ENCODE data around the gene NEDD4L. TPM values are rescaled to one million over a fixed set of nuclear protein-coding genes. Genes with fewer than 3 reads are reported as not detected.

Gene NEDD4L
- total and polyA plus RNA-seq, 2 experiments from 2014 or later: 36.2 to 72.3 TPM

DNA sequence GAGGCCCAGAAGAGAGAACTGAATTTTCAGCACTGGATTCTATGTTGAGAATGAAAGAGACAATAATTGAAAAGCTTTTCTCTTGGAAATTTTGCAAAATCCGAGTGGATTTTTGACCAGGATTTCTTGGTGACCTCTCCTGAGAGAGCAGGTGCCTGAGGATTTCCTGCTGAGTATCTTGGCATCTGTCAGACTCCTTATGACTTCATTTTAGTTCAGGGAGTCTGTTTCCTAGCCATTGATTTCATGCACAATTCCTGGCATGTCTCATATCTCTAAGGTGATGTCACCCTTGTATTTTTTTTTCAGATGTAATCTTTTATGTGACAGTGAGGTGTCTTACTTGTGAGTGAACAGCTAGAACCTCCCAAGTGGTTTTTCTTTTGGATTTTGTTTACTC, 195.9 kb downstream of the NEDD4L start:
- Mint-ChIP-seq H3K36me3 (ENCODE audit: low read depth) (no peaks in the 10 kb centered on the region), H3K4me3 (no peak overlapping the region), H3K27me3 (ENCODE audit: insufficient read depth, low read depth, poor library complexity) (peaks cover 4% of the 10 kb centered on the region), H3K27ac (no peak overlapping the region), H3K9me3 (no peaks in the 10 kb centered on the region), H3K4me1 (peaks cover 34% of the 10 kb centered on the region)
- Histone ChIP-seq H3K27ac (ENCODE audit: low read depth) (no peak overlapping the region), H3K4me1 (ENCODE audit: insufficient read depth) (peaks cover 9% of the 10 kb centered on the region), H3K4me2 (no peak overlapping the region), H3K79me2 (replicated peaks; ENCODE audit: insufficient read depth) (peaks cover 97% of the 10 kb centered on the region), H3K27me3 (ENCODE audit: insufficient read depth) (no peaks in the 10 kb centered on the region), H3K9me2 (ENCODE audit: insufficient read depth) (no peaks in the 10 kb centered on the region), H2AFZ (no peak overlapping the region), H3K36me3 (ENCODE audit: insufficient read depth) (no peaks in the 10 kb centered on the region), H4K20me1 (replicated peaks; ENCODE audit: insufficient read depth) (peaks cover 17% of the 10 kb centered on the region), H3K4me3 (no peak overlapping the region), H3F3A (replicated peaks; ENCODE audit: low read depth) (no peaks in the 10 kb centered on the region)
- no peak for DNase-seq (ENCODE audit: low spot score)
- no peak for ATAC-seq
- TF ChIP-seq, protein P1, sequence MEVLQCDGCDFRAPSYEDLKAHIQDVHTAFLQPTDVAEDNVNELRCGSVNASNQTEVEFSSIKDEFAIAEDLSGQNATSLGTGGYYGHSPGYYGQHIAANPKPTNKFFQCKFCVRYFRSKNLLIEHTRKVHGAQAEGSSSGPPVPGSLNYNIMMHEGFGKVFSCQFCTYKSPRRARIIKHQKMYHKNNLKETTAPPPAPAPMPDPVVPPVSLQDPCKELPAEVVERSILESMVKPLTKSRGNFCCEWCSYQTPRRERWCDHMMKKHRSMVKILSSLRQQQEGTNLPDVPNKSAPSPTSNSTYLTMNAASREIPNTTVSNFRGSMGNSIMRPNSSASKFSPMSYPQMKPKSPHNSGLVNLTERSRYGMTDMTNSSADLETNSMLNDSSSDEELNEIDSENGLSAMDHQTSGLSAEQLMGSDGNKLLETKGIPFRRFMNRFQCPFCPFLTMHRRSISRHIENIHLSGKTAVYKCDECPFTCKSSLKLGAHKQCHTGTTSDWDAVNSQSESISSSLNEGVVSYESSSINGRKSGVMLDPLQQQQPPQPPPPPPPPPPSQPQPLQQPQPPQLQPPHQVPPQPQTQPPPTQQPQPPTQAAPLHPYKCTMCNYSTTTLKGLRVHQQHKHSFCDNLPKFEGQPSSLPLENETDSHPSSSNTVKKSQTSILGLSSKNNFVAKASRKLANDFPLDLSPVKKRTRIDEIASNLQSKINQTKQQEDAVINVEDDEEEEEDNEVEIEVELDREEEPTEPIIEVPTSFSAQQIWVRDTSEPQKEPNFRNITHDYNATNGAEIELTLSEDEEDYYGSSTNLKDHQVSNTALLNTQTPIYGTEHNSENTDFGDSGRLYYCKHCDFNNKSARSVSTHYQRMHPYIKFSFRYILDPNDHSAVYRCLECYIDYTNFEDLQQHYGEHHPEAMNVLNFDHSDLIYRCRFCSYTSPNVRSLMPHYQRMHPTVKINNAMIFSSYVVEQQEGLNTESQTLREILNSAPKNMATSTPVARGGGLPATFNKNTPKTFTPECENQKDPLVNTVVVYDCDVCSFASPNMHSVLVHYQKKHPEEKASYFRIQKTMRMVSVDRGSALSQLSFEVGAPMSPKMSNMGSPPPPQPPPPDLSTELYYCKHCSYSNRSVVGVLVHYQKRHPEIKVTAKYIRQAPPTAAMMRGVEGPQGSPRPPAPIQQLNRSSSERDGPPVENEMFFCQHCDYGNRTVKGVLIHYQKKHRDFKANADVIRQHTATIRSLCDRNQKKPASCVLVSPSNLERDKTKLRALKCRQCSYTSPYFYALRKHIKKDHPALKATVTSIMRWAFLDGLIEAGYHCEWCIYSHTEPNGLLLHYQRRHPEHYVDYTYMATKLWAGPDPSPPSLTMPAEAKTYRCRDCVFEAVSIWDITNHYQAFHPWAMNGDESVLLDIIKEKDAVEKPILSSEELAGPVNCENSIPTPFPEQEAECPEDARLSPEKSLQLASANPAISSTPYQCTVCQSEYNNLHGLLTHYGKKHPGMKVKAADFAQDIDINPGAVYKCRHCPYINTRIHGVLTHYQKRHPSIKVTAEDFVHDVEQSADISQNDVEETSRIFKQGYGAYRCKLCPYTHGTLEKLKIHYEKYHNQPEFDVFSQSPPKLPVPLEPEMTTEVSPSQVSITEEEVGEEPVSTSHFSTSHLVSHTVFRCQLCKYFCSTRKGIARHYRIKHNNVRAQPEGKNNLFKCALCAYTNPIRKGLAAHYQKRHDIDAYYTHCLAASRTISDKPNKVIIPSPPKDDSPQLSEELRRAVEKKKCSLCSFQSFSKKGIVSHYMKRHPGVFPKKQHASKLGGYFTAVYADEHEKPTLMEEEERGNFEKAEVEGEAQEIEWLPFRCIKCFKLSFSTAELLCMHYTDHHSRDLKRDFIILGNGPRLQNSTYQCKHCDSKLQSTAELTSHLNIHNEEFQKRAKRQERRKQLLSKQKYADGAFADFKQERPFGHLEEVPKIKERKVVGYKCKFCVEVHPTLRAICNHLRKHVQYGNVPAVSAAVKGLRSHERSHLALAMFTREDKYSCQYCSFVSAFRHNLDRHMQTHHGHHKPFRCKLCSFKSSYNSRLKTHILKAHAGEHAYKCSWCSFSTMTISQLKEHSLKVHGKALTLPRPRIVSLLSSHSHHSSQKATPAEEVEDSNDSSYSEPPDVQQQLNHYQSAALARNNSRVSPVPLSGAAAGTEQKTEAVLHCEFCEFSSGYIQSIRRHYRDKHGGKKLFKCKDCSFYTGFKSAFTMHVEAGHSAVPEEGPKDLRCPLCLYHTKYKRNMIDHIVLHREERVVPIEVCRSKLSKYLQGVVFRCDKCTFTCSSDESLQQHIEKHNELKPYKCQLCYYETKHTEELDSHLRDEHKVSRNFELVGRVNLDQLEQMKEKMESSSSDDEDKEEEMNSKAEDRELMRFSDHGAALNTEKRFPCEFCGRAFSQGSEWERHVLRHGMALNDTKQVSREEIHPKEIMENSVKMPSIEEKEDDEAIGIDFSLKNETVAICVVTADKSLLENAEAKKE (CRISPR knock-in tag; IDR thresholded peaks at IDR 0.05): no peak
- no peak for TF ChIP-seq STAT1 (IDR thresholded peaks at IDR 0.05; ENCODE audit: unreplicated experiment)
- TF ChIP-seq EZH2phosphoT487 (IDR thresholded peaks at IDR 0.05; ENCODE audit: unreplicated experiment): no peak
- TF ChIP-seq, protein P2, sequence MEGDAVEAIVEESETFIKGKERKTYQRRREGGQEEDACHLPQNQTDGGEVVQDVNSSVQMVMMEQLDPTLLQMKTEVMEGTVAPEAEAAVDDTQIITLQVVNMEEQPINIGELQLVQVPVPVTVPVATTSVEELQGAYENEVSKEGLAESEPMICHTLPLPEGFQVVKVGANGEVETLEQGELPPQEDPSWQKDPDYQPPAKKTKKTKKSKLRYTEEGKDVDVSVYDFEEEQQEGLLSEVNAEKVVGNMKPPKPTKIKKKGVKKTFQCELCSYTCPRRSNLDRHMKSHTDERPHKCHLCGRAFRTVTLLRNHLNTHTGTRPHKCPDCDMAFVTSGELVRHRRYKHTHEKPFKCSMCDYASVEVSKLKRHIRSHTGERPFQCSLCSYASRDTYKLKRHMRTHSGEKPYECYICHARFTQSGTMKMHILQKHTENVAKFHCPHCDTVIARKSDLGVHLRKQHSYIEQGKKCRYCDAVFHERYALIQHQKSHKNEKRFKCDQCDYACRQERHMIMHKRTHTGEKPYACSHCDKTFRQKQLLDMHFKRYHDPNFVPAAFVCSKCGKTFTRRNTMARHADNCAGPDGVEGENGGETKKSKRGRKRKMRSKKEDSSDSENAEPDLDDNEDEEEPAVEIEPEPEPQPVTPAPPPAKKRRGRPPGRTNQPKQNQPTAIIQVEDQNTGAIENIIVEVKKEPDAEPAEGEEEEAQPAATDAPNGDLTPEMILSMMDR (conservative IDR thresholded peaks at IDR 0.05; ENCODE audit: low read depth in 2 of 2): no peak
- TF ChIP-seq, protein P3, sequence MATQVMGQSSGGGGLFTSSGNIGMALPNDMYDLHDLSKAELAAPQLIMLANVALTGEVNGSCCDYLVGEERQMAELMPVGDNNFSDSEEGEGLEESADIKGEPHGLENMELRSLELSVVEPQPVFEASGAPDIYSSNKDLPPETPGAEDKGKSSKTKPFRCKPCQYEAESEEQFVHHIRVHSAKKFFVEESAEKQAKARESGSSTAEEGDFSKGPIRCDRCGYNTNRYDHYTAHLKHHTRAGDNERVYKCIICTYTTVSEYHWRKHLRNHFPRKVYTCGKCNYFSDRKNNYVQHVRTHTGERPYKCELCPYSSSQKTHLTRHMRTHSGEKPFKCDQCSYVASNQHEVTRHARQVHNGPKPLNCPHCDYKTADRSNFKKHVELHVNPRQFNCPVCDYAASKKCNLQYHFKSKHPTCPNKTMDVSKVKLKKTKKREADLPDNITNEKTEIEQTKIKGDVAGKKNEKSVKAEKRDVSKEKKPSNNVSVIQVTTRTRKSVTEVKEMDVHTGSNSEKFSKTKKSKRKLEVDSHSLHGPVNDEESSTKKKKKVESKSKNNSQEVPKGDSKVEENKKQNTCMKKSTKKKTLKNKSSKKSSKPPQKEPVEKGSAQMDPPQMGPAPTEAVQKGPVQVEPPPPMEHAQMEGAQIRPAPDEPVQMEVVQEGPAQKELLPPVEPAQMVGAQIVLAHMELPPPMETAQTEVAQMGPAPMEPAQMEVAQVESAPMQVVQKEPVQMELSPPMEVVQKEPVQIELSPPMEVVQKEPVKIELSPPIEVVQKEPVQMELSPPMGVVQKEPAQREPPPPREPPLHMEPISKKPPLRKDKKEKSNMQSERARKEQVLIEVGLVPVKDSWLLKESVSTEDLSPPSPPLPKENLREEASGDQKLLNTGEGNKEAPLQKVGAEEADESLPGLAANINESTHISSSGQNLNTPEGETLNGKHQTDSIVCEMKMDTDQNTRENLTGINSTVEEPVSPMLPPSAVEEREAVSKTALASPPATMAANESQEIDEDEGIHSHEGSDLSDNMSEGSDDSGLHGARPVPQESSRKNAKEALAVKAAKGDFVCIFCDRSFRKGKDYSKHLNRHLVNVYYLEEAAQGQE (IDR thresholded peaks at IDR 0.05; ENCODE audit: unreplicated experiment): no peak
- no peak for TF ChIP-seq CREB1 (CRISPR knock-in tag; IDR thresholded peaks at IDR 0.05; ENCODE audit: low read depth)
- TF ChIP-seq NANOG (IDR thresholded peaks at IDR 0.05; ENCODE audit: borderline replicate concordance): no peak
- TF ChIP-seq, protein P4, sequence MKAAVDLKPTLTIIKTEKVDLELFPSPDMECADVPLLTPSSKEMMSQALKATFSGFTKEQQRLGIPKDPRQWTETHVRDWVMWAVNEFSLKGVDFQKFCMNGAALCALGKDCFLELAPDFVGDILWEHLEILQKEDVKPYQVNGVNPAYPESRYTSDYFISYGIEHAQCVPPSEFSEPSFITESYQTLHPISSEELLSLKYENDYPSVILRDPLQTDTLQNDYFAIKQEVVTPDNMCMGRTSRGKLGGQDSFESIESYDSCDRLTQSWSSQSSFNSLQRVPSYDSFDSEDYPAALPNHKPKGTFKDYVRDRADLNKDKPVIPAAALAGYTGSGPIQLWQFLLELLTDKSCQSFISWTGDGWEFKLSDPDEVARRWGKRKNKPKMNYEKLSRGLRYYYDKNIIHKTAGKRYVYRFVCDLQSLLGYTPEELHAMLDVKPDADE (IDR thresholded peaks at IDR 0.05): no peak
- TF ChIP-seq ZNF114 (CRISPR knock-in tag; IDR thresholded peaks at IDR 0.05): no peak
- TF ChIP-seq ZNF331 (CRISPR knock-in tag; IDR thresholded peaks at IDR 0.05; ENCODE audit: low read depth): no peak
- TF ChIP-seq JUNB (IDR thresholded peaks at IDR 0.05; ENCODE audit: unreplicated experiment): no peak
- TF ChIP-seq EZH2 (IDR thresholded peaks at IDR 0.05; ENCODE audit: low read depth, unreplicated experiment): no peak
